HG03066 (cell line): ENCODE results near the gene PTH1R.

Source experiments
- ATAC-seq: cut with Tn5 transposase; IDR thresholded peaks from one replicate; pipeline ENCODE4 v1.9.1; 2021; ENCODE audit warnings: low read depth; ENCODE audit not compliant: unreplicated experiment

Gene PTH1R

DNA sequence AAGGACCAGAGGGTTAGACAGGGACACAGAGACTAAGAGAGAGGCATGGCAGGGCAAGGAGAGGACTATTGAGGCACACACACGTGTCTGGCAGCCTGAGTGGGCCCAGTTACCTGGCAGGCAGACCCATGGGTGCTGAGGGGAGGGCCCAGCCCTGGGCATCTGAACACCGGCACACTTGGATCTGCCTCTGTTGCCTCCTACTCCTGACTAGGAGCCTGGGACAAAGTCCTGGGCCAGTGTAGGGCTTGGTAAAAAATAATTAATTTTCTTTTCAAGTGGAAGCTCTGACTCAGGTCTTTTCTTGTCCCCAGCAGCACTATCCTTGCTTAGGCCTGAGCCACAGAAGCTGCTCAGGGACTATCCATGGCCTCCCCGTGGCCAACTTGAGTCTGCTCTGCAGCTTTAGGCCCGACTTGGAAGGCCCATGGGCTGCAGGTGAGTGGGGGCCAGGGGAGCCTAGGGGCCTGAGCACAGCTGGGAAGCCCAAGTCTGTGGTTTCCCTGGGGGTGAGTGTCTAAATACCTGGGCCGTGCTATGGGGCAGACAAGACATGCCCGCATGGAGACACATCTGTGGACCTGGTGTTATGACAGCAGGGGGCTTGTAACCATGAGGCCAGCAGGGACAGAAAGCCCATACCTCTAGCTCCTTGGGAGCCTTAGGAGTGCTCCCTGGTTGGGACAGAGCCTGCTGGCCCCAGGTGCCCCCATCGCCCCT is at the start of gene PTH1R:
PTH1R (plus strand) TSS at position 316 of the 720 bp plus-strand sequence. CDS start 5,839 bp downstream, outside the sequence.
- no peak for ATAC-seq

DNA sequence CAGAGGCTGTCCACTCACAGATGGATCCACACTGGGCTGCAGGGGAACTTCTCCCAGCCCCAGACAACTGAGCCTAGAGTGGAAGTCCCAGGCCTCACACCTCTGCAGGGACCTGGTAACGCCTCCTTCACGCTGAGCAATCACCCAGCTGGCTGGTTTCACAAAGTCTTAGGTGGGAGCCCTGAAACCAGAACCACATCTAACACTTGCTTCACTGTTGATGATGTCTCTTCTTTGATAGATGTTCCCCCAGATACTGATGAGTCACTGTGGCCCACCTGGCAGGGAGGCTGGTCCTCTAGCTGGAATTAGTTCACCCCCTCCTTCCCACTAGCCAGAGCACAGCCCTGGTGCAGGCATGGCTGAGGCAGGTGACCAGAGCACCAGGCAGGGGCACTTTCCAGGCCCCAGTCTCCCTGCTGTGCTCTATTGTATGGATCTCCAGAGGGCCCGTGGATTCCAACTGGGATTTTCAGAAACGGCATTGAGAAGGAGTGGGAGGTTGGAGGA is 47.8 kb upstream of the PTH1R start:
- ATAC-seq, result peak; percentile 95

DNA sequence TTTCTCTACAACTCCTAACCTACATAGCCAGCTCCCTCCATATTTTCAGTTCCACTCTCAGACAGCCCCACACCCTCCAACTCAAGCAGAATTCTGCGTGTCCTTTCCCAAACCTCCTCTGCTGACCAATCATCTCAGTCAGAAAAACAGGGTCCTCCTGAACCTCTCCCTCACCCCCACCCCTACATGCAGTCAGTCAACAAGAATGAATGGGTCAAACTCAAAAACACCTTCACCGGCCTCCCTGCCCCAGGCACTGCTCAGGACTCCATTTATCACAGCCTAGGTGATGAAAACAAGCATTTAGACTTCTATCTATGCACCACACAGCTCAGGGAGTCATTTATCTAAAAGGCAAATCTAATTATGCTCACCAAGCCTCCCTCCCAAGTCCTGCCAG is 46.7 kb upstream of the PTH1R start:
- ATAC-seq, result no peak

DNA sequence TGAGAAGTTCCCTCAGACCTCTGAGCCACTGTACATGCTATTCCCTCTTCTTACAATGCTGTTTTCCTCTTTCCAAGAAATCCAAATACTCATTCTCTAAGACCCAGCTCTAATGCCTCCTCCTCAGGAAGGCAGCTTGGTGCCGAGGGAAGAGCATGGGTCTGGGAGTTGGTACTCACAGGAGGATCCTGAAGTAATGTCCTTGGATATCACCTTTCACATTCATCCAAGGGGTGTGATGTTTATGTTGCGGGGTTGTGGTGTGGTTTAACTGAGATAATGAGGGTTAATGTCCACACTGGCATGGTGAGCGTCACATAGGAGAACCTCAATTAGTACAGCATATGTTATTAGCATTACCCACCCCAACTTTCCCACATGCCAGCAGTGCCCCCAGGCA is 46.2 kb upstream of the PTH1R start:
- no peak for ATAC-seq

DNA sequence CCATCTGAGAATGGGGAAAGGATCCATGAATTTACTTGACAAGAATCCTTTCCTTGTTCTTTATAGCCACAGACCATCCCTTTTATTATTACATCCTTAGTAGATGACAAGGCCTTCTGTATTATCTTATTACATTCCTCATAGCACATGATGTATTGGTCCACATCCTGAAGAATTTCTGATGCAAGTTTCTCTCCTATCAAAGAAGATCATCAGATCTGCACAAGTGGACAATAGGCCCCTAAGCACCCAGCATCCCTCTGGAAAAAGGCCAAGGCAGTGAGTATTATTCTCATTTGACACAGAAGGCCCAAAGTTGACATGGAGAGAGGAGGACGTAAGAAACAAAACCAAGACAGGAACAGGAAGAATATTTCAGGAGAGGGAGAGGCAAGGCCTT is 45.7 kb upstream of the PTH1R start:
- ATAC-seq, result no peak

DNA sequence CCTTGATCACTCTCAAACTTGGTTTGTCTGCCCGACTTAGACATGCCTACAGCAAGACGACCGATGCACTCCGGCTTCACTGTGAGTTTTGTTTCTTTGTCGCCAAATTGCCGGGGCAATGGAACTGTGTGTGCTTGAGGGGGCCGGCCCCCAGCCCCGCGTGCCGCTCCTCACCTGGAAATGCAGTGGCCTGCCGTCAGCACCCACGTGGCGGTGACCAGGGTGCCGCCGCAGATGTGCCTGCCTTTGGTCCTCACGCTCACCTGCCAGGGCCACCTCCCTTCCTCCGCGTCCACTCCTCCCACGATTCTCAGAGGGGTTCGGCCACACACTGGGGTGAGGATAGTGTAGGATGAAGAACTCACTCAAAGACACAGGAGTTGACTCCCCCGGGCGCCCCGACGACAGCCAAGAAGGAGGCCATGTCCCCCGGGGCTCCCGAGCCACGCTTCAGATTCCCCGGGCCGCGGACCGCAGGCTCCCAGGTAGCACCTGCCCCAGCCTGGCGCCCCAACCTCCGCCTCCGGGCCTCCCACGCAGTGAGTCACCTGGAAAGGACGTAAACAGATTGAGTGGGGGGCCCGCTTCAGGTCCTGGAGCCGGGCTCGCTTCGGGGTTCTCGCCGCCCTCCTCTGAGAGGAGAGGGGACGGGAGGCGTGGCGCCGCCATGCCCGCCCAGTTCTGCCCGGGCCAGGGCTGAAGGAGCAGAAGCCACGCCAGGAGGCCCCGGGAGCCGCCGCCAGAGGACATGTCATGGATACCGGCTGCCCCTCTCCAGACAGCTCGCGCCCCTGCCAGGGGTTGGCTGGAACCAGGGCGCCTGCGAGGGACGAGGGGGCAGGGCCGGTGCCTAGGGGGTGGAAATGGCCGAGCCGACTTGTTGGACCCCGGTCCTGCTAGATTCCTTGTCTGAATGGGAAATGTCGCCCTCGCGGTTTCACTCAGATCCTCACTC is 43.9 kb upstream of the PTH1R start:
- ATAC-seq, result no peak

DNA sequence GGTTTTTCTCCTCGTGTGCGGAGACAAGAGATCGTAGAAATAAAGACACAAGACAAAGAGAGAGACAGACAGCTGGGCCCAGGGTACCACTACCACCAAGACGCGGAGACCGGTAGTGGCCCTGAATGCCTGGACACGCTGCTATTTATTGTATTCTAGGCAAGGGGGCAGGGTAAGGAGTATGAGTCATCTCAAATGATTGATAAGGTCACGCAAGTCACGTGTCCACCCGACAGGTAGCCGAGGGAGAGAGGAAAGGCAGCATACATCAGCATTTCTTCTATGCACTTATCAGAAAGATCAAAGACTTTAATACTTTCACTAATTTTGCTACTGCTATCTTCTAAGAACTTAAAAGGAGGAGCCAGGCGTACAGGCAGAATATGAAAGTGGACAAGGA is 42.5 kb upstream of the PTH1R start:
- no peak for ATAC-seq

DNA sequence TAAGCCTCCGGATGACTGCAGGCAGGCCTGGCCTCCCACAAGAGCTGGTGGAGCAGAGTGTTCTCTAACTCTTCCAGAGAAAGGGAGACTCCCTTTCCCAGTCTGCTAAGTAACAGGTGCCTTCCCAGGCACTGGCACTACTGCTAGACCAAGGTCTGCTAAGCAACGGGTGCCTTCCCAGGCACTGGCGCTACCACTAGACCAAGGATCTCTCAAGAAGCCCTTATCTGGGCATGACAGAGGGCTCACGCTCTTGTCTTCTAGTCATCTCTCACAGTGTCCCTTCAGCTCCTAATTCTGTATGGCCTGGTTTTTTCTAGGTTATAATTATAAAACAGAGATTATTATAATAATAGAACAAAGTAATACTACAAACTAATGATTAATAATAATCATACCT is 42.0 kb upstream of the PTH1R start:
- ATAC-seq, result no peak

DNA sequence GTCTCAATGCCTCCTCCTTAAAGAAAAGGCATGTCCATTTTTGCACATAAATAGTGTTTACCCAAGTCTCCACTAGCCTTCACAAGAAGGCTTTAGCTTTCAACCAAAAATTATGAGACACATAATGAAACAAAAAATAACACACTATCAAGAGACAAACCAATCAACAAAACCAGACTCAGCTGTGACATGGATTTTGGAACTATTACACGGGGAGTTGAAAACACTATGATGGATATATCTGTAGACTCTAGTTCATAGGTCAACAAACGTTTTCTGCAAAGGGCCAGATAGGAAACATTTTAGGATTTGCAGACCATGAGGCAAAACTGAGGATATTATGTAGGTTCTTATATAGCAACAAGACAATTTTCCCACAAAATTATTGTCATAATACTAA is 39.2 kb upstream of the PTH1R start:
- no peak for ATAC-seq

DNA sequence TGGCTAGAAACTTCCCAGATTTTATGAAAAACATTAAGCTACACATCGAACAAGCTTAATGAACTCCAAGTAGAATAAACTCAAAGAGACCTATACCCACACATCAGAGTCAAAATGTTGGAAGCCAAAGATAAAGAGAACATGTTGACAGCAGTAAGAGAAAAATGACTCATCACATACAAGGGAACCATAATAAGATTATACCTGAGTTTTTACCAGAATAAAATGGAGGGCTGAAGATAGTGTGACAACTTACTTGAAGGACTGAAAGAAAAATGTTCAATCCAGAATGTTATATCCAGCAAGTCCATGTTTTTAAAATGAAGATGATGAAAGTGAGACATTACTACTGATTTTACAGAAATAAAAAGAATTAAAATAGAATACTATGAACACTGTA is 37.0 kb upstream of the PTH1R start:
- no peak for ATAC-seq

DNA sequence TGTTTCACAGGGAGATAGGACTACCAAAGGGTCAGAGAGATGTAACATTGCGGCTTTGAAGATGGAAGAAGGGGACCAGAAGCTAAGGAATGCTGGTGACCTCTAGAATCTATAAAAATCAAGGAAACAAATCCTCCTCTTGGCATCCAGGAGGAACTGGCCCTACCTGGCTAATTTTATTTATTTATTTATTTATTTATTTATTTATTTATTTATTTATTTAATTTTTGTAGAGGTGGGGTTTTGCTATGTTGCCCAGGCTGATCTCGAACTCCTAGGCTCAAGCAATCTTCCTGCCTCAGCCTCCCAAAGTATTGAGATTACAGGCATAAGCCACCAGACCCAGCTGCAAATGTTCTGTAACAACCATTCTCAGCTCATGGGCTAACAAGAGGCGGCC is 34.0 kb upstream of the PTH1R start:
- ATAC-seq, result no peak

DNA sequence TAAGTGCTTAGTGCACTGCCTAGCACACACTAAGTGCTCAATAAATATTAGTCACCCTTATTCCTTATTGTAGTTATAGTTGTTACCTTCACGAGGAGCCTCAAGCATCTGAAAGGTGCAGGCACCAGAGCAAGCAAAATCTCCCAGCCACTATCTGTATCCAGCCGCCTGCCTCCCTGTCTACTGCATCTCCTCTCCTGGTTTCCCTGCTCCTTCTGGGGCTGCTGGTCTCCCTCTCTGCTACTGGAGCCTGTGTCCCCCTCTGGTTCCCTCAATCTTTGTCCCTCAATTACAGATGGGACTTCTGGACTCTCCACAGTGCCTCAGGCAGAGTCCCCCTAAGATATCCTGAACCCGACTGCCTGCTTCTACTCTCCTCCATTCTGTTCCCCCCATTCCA is 33.1 kb upstream of the PTH1R start:
- ATAC-seq, result no peak

DNA sequence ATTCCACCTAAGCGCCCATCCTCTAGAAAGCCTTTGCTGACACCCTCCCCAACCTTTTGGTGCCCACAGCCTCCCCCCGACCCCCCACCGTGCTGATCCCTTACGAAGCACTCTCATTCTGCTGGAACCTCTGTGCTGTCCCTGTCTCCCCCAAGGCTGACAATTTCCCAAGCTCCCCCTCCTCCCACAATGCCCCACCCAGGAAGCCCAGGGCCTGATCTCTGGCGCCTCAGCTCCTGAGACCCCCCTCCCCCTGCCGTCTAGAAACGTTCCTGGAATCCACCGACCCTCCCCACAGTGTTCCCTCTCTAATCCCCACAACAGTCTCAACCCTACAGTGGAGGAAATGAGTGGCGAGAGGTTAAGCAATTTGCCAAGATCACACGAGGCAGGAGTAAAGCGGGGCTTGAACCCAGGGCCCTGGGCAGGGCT is 32.6 kb upstream of the PTH1R start:
- no peak for ATAC-seq

DNA sequence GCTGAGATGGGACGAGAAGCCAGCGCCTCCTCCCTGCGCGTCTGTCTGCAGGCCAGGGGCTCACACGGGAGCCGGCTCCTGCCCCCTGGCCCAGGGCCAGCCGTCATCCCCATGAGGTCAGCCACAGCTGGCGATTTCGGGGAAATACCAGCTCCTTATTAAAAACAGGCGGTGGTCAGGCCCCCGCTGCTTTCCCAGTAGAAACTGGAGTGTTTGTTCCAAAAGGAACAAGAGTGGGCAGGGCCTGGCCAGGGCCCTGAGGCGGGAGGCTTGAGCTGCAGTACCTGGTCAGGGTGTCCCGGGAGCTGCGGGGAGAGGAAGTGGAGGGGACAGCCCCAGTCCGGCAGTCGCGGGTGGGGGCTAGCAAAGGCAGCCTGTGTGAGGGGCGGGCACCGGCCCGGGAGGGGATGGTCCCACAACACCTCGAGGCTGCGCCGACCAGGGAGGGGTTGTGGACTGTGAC is 32.1 kb upstream of the PTH1R start:
- ATAC-seq, result peak; percentile 59

DNA sequence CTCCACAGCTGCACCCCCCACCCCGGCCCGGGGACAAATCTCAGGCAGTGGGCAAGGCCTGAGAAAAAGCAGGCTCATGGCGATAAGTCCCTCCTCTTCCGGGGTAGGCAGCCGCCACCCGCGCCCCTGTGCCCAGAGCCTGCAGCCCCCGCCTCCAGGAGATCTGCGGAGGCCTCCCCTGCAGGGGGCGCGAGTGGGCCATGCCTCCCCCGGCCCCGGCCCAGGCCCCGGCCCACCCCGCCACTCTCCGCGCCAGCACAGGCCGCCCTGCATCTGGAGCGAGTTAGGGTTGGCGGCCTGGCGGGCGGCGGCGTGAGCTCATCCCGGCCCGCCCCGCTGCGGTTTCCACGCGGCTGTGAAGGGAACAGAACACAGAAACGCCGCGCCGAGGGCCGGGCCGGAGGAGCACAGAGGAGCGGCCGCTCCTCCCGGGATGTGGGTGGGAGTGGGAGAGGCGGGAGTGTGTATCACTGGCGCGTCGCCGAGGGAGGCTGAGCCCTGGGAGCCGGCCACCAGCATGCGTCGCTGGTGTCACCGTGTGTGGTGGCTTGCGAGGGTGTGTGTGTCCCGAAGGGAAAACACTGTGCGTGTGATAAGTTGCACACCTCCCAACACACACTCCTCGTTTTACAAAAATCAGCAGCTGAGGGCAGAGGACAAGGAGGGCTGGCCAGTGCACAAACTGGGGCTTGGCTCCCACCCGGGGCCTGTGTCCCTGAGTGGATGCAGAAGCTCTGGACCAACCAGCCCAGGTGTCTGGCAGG is 31.5 kb upstream of the PTH1R start:
- ATAC-seq, result peak; percentile 77

DNA sequence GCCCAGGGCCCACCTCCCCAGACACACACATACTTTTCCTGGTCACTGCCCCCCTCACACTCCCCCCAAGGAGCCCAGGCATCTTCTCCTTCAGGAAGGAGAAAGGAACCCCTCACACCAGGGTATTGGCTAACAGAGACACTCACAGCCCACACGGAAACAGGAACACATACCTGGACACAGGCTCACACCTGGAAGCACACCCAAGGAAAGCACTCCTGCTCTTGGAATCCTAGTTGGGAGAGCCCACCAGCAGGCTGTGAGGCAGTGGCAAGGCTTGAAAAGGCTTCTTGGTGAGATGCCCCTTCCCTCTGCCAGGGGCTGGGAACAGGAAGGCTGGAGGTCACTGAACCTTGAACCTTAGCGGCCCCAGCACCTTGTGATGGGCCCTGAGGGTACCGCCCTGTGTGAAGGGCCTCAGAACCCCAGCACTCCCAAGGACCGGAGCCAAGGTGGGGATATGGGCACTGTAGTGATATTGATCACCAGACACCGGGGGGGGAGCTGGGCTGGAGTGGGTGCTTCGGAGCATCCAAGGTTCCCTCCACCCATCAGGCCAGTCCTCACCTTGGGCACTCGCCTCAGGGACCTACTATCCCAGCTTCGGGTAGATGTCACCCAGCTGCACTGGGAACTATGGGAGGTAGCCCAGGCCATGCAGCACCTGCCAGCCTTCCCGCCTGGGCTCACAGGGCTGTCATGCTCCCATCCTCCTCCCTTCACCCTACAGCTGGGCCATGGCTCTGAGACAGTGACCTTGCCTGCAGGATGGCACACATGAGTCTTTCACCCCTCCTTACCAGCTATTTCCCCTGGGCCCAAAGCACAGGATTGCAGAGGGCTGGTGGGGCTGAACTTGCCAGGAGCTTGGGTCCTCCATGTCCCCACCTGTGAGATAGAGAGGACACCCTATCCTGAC is 30.6 kb upstream of the PTH1R start:
- no peak for ATAC-seq

DNA sequence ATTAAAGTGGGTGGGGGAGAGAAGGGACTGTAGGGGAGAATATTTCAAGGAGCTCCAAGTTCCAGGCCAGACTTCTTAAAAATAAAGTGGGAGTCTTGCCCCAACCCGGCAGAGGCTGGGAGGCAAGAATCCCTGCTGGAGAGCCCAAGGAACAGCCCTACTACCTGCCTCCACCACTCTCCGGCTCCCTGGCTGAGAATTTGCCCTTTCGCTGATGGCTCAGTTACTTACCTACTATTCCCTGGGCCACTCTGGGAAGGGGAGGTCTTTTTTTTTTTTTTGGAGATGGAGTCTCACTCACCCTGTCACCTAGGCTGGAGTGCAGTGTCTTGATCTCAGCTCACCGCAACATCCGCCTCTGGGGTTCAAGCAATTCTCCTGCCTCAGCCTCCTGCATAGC is 29.8 kb upstream of the PTH1R start:
- no peak for ATAC-seq

DNA sequence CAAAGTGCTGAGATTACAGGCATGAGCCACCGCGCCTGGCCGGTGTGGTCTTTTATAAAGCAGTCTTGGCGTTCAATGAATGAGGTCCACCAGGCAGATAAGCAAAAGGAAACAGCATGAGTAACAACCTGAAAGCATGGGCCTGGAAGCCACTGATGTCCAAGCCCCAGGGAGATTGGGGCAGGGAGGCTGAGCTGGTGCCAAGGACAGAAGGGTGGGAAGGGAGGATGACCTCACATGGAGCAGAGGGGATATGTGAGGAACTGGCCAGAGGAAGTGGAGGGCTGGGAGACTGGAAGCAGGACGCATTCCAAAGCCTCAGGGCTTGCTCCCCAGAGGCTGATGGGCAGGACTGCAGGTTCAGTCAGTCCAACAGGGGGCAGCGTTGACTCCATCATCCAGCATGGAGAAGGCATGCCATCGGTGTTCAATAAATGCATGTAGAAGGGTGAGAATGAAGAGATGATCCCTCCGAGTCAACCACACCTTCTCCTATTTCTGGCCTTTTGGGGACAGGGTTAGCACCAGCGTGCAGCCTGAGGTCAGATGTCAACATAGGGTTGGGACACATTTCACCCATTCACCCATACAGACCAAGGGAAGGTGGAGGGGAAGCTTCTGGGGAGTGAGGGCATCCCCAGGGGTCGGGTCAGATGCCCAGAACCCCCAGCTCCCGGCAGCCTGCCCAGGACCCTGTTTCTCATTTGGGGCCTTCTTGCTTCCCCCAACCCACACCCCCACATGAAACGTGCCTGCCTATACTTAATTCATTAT is 29.1 kb upstream of the PTH1R start:
- no peak for ATAC-seq

DNA sequence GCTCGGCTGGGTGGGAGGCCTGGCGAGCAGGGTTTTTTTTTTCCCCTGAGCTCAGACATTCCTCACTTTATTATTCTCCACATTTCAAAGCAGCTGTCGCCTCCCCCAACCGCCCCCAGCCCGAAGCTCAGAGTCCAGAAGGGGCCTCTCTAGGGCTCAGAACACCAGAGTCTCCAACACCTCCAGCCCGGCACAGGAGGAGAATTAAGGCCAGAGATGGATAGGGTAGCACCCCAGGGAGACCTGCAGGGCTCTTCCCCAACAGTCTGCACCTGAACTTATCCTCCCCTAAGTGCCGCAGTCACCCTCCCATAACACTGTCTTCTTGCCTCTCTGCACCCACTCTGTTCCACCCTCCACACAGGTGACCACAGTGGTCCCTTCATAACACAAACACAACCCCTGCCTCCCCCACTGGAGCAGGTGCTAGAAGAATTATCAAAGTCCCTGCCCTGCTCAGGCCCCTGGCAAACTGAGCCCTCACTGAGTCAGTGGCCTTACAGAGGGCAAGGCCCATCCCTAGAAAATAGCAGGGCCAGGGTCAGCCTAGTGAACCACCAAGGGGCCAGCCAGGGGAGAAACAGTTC is 28.4 kb upstream of the PTH1R start:
- ATAC-seq, result no peak
